ENCODE data around the gene KRTAP10-11.

- TF ChIP-seq CTCF (IDR thresholded peaks at IDR 0.05) (no peak), POLR2A (IDR thresholded peaks at IDR 0.05) (no peak)
Measured at GRCh38 chr21:44670642-44671432, 24.6 kb downstream of the KRTAP10-11 start.
